ENCODE measurements around the gene YWHAQ. TPM values are rescaled to one million over a fixed set of nuclear protein-coding genes. Genes with fewer than 3 reads are reported as not detected.
A peak's percentile ranks its signal among the peaks of the same experiment; 100 is the strongest.
"Not testable (repeated sequence)": the region's sequence is repeated elsewhere in the genome, so short reads cannot be mapped to it uniquely, and the experiment has no call there.

Gene YWHAQ
- total RNA-seq, 1 donor from 2014 or later = 175 TPM

GRCh38 chr2:9610781-9611548 is 19.8 kb downstream of the YWHAQ start:
- peaks cover 60% of the 10 kb centered on the region for H3K4me1 ChIP-seq
- H3K9me3 ChIP-seq = no peaks in the 10 kb centered on the region
- intact Hi-C loops (cut with DNase I) = no loop called here
- ATAC-seq (no peak), DNase-seq (no peak)
- no peak overlapping the region for H3K4me3 ChIP-seq
- H3K27me3 ChIP-seq (ENCODE audit: low read depth) = no peaks in the 10 kb centered on the region
- H3K36me3 ChIP-seq = no peaks in the 10 kb centered on the region
- H3K27ac ChIP-seq = no peak overlapping the region
- TF ChIP-seq CTCF (IDR thresholded peaks at IDR 0.05) = no peak

GRCh38 chr2:9608491-9608890 is 22.3 kb downstream of the YWHAQ start:
- ATAC-seq = peak; percentile 32 to 47
- Histone ChIP-seq H3K27ac (peak overlapping the region; percentile 33), H3K4me1 (peaks cover 45% of the 10 kb centered on the region), H3K4me3 (peak overlapping the region; percentile 17)
- H3K27me3 ChIP-seq (ENCODE audit: low read depth); H3K9me3 ChIP-seq; DNase-seq; H3K36me3 ChIP-seq; intact Hi-C loops (cut with DNase I): not testable (repeated sequence)

GRCh38 chr2:9602412-9602811 is 28.4 kb downstream of the YWHAQ start:
- TF ChIP-seq CTCF (IDR thresholded peaks at IDR 0.05) = no peak
- intact Hi-C loops (cut with DNase I) = no loop called here
- no peak overlapping the region for H3K4me3 ChIP-seq
- no peaks in the 10 kb centered on the region for H3K27me3 ChIP-seq (ENCODE audit: low read depth)
- H3K36me3 ChIP-seq = peaks cover 16% of the 10 kb centered on the region
- ATAC-seq (no peak), DNase-seq (no peak)
- no peak overlapping the region for H3K27ac ChIP-seq
- H3K4me1 ChIP-seq = peaks cover 4% of the 10 kb centered on the region
- H3K9me3 ChIP-seq = peaks cover 18% of the 10 kb centered on the region

GRCh38 chr2:9601397-9601796 is 29.4 kb downstream of the YWHAQ start:
- H3K9me3 ChIP-seq = peaks cover 18% of the 10 kb centered on the region
- H3K27me3 ChIP-seq (ENCODE audit: low read depth) = no peaks in the 10 kb centered on the region
- H3K27ac ChIP-seq = no peak overlapping the region
- no peak for ATAC-seq
- H3K4me1 ChIP-seq = peaks cover 10% of the 10 kb centered on the region
- H3K4me3 ChIP-seq = no peak overlapping the region
- intact Hi-C loops (cut with DNase I) = no loop called here
- H3K36me3 ChIP-seq = peaks cover 16% of the 10 kb centered on the region
- no peak for DNase-seq
- no peak for TF ChIP-seq CTCF (IDR thresholded peaks at IDR 0.05)

- TF ChIP-seq CTCF (IDR thresholded peaks at IDR 0.05) = no peak
- DNase-seq = no peak
- no peak for ATAC-seq
- peaks cover 18% of the 10 kb centered on the region for H3K9me3 ChIP-seq
- H3K27me3 ChIP-seq (ENCODE audit: low read depth) = no peaks in the 10 kb centered on the region
- peaks cover 30% of the 10 kb centered on the region for H3K4me1 ChIP-seq
- intact Hi-C loops (cut with DNase I) = no loop called here
- peaks cover 16% of the 10 kb centered on the region for H3K36me3 ChIP-seq
- H3K27ac ChIP-seq = no peak overlapping the region
- H3K4me3 ChIP-seq = no peak overlapping the region
Measured at GRCh38 chr2:9599430-9599829, 31.4 kb downstream of the YWHAQ start.

GRCh38 chr2:9596621-9597311 is 34.0 kb downstream of the YWHAQ start:
- DNase-seq (no peak), ATAC-seq (no peak)
- intact Hi-C loops (cut with DNase I) = no loop called here
- Histone ChIP-seq H3K27ac (no peak overlapping the region), H3K27me3 (ENCODE audit: low read depth) (no peaks in the 10 kb centered on the region), H3K9me3 (peaks cover 18% of the 10 kb centered on the region), H3K36me3 (peaks cover 17% of the 10 kb centered on the region), H3K4me1 (peaks cover 46% of the 10 kb centered on the region), H3K4me3 (no peak overlapping the region)
- no peak for TF ChIP-seq CTCF (IDR thresholded peaks at IDR 0.05)
